Epidermal melanocyte (primary cell): ENCODE data around the gene KRTAP3-2.
"Not testable (repeated sequence)": the region's sequence is repeated elsewhere in the genome, so short reads cannot be mapped to it uniquely, and the experiment has no call there.

ENCODE experiments used
- DNase-seq: peaks from one replicate; pipeline ENCODE4 v3.0.0; 2011; ENCODE audit warnings: low spot score; ENCODE audit not compliant: insufficient read length

Gene KRTAP3-2

DNA sequence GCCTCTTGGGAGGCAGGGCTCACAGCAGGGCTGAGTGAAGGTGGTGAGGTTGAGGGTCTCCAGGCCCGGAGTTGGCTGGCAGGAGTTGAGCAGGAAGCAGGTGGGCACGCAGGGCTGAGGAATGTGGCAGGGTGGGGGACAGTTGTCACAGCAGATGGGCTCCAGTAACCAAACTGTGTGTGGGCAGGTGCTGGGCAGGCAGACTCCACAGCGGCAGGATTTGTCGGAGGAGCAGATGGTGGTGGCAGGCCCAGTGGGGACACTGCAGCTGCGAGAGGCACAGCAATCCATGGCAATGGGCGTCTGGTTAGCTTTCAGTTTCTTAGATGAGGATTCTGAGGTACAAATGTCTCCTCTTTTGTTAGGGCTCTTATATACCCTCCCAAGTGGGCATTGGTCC, at the start of gene KRTAP3-2:
TSS of gene KRTAP3-2 (minus strand) at position 344 of the 400 bp plus-strand sequence. CDS start at position 291, 53 bp downstream.
- DNase-seq: not testable (repeated sequence)

DNA sequence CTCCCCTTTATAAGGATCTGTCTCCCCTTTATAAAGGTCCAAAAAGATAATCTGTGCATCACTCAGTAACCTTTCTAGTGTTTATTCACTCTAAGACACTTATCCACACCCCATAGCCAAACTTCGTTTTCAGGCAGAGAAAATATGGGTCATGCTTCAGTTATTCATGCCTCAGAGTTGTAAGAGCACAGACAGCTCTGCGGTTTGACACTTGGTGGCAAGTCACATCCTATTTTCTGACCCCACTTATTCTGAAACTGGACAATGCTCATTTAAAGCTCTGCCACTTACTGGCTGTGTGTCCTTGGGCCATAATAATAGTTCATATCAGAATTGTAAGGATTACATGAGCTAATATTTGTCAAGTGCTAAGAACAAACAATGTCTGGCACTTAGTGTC, 49.4 kb upstream of the KRTAP3-2 start:
- no peak for DNase-seq

DNA sequence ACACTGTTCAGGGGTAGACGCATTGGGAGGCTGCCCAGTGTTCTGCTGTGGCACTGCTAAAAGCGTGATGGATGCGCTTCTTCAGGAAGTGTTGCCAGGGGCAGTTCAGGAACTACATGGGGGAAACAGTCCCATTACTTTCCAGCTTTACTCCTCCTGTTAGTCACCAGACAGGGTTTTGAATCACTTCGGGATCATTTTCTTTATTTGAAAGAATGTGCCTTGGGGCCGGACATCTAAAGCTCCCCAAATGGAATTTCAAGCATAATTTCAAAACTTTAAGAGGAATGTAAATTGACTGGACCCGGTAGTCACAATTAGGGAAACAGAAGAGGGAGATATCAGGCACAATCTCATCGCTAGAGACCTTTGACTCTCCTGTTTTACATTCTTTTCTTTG, 48.7 kb upstream of the KRTAP3-2 start:
- DNase-seq: peak; percentile 37

DNA sequence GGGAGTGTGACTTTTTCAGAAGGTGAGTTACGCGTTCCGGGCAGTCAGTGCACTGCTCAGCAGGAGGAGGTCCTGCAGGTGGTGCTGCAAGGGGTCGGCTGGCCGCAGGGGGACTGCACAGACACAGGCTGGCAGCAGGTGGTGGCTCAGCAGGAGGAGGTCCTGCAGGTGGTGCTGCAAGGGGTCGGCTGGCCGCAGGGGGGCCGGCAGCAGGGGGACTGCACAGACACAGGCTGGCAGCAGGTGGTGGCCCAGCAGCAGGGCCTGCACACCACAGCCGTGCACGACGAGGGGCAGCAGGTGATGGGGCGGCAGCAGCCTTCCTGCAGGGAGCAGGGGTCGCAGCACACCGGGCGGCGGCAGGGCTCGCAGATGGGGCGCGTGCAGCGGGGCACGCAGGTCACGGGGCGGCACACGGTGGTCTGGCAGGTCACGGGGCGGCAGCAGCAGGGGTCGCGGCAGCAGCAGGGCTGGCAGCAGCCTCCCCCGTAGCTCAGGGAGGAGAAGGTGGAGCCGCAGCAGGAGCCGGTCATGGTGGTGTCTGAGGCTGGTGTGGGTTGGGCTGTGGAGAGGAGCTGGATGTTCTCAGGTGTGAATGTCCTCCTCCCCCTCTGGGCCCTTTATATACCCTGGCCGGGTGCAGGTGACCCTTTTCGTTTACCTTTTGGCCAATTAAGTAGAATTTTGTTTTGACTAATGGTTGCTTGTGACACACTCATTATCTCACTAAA, 47.2 kb upstream of the KRTAP3-2 start, which contains the start of gene KRTAP2-1:
TSS of gene KRTAP2-1 (minus strand) at position 582 of the 731 bp plus-strand sequence. CDS start at position 533, 49 bp downstream.
- not testable (repeated sequence) for DNase-seq

DNA sequence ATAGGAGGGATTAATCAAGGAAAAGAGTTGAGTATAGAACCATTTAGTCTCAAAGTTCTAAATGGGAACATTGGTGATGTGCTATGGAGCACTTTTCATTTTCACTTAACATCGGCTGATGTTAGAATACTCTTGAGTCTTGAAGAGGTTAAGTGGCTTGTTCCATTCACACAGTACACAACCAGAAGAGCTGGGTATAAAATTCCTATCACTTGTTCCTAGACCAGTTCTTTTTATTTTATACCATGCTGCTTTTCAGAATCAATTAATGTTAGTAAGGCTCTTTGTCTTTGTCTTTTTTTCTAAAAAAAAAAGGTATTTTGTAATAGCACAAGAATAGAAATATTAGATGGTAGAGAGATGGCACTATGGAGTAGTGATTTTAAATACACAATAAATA, 43.2 kb upstream of the KRTAP3-2 start:
- DNase-seq: no peak

DNA sequence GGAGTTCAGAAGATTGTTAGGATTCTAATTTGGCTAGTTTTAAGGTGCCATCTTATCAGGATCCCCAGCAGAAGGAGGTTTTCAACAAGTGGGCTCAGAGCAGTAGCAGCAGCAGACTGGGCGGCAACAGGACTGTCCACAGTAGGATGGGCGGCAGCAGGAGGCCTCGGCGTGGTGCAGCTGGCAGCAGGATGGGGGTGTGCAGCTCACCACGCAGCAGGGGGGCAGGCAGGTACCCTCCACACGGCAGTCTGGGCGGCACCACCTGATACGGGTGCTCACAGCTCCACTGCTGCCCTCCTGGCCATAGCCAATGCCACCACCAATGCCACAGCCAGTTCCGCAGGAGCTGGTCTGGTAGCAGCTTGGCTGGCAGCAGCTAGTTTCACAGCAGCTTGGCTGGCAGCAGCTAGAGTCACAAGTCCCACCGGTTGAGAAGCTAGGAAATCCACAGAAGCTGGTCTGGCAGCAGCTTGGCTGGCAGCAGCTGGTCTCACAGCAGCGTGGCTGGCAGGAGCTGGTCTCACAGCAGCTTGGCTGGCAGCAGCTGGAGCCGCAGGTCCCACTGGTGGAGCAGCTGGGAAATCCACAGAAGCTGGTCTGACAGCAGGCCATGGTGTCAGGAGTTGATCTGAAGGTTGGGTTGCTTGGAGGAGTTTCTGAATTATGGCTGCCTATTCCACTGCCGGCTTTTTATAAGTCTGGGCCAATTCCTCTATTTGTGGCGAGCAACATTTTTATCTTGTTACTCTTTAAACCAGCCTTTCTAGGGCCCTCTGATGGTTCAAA, 41.3 kb upstream of the KRTAP3-2 start, which contains the start of gene KRTAP1-1:
TSS of gene KRTAP1-1 (minus strand) at position 668 of the 789 bp plus-strand sequence. CDS start at position 615, 53 bp downstream.
- not testable (repeated sequence) for DNase-seq

DNA sequence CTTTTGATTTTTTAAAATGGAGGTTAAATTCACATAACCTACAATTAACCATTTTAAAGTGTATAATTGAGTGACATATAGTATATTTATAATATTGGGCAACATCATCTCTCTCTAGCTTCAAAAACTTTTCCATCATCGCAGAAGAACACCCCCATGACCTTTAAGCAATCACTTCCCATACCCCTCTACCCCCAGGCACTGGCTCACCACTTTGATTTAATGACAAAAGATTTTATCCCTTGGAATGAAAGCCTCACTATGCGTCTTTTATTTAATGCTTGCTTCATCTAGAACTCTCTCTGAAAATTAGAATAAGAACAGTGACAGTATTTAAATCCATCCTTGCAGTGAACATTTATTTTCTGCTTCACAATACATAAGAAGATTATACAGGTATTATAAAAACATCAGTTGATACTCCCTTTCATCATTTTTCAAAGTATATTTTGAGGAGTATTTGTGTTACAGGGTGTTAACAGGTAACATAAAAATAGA, 38.2 kb upstream of the KRTAP3-2 start:
- DNase-seq: no peak

DNA sequence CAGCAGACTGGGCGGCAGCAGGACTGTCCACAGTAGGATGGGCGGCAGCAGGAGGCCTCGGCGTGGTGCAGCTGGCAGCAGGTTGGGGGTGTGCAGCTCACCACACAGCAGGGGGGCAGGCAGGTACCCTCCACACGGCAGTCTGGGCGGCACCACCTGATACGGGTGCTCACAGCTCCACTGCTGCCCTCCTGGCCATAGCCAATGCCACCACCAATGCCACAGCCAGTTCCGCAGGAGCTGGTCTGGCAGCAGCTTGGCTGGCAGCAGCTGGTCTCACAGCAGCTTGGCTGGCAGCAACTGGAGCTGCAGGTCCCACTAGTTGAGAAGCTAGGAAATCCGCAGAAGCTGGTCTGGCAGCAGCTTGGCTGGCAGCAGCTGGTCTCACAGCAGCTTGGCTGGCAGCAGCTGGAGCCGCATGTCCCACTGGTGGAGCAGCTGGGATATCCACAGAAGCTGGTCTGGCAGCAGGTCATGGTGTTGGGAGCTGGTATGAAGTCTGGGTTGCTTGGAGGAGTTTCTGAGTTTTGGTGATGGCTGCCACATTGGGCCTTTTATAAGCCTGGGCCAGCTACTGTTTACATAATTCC, 34.7 kb upstream of the KRTAP3-2 start, which contains the start of gene KRTAP1-3:
TSS of gene KRTAP1-3 (minus strand) at position 529 of the 590 bp plus-strand sequence. CDS start at position 476, 53 bp downstream.
- DNase-seq: not testable (repeated sequence)

DNA sequence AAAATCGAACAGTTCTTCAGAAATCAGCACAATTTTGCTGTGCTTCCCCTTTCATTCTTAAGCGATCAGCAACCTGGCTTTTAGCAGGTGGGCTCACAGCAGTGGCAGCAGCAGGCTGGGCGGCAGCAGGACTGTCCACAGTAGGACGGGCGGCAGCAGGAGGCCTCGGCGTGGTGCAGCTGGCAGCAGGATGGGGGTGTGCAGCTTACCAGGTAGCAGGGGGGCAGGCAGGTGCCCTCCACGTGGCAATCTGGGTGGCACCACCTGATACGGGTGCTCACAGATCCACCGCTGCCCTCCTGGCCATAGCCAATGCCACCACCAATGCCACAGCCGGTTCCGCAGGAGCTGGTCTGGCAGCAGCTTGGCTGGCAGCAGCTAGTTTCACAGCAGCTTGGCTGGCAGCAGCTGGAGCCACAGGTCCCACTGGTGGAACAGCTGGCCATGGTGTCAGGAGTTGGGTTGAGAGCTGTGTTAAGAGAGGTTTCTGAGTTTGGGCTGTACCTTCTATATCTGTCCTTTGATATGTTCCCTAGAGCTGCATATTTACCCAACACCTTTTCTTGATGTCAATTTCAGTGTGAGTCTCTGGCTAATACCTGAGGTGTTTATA, 30.0 kb upstream of the KRTAP3-2 start, which contains the start of gene KRTAP1-4:
TSS of gene KRTAP1-4 (minus strand) at position 563 of the 613 bp plus-strand sequence. CDS start at position 446, 117 bp downstream.
- DNase-seq: no peak

DNA sequence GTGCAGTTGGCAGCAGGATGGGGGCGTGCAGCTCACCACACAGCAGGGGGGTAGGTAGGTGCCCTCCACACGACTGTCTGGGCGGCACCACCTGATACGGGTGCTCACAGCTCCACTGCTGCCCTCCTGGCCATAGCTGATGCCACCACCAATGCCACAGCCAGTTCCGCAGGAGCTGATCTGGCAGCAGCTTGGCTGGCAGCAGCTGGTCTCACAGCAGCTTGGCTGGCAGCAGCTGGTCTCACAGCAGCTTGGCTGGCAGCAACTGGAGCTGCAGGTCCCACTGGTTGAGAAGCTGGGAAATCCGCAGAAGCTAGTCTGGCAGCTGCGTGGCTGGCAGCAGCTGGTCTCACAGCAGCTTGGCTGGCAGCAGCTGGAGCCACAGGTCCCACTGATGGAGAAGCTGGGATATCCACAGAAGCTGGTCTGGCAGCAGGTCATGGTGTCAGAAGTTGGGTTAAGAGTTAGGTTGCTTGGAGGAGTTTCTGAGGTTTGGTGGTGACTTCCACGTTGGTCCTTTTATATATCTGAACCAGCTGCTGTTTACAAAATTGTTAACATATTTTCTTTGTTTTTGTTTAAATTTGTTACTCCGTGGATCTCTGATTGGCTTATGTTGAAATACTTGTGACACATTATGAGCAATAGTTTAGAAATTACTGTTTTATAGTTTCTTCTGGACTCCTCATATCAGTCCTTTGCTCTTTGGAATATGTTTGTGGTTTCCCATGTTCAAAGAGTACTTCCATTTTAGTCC, 27.2 kb upstream of the KRTAP3-2 start, which contains the start of gene KRTAP1-5:
TSS of gene KRTAP1-5 (minus strand) at position 494 of the 757 bp plus-strand sequence. CDS start at position 441, 53 bp downstream.
- DNase-seq: no peak

DNA sequence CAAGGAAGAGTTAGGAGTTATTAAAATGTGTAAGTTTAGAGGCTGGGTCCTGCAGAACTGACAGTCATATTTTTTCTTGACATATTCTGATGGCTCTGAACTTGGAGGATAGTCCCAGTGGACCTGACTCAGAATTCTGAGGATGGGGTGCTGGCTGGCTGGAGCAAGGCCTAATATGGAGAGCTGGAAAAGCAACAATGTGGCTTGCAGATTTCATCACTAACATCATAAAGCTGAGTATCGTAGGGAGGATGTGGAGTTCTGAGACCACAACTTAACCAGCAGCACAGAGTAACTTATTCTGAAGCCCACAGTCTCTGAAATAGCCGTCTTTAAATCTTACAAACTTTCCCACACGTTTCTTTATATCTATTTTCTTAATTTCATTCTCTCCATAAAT, 25.0 kb upstream of the KRTAP3-2 start:
- no peak for DNase-seq

DNA sequence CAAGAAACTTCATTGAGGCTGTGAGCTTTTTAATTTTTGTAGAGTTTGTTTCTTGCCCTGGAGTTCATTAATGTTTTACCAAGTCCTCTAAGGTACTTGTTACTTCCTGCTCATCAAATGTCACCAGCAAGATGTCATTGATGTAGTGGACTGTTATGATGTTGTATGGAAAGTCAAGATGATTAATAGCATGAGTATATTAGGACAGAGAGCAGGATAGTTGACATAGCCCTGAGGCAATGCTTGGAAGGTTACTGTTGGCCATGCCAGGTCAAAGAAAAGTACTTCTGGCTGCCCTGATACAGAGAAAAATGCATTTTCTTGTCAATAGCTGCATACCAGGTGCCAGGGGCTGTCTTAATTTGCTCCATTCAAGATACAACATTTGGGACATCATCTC, 20.6 kb upstream of the KRTAP3-2 start:
- DNase-seq: no peak

DNA sequence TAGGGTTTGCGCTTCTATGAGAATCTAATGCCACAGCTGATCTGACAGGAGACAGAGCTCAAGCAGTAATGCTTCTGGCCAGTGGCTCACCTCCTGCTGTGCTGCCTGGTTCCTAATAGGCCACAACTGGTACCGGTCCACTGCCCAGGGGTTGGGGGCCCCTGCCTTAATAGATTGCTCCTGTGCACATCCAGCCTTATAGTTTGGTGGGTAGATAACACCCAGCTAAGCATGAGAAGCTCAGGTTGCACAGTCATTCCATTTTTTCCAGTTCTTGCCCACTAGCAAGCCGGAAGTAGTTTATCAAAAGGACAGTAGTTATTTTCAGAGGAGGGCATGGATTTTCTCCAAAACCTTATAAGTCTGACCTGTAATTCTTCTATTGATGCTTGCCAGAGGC, 19.7 kb upstream of the KRTAP3-2 start:
- no peak for DNase-seq

DNA sequence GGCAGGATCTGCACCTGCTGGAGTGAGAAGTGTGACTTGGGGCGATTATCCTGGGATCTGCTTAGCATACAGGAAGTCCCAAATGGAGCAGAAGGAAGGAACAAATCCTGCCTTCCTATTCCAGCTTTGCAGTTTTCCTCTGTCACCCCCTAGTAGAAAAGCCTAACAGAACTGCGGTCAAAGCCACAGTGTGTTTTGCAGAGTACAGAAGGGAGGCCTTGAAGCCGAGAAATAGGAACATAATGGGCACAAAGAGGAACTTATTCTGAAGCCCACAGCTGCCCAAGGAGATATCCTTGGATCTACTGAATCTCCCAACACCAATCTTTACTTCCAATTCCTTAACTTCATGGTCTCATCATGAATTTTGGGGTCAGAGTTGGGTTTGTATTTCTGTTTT, 18.8 kb upstream of the KRTAP3-2 start:
- no peak for DNase-seq

DNA sequence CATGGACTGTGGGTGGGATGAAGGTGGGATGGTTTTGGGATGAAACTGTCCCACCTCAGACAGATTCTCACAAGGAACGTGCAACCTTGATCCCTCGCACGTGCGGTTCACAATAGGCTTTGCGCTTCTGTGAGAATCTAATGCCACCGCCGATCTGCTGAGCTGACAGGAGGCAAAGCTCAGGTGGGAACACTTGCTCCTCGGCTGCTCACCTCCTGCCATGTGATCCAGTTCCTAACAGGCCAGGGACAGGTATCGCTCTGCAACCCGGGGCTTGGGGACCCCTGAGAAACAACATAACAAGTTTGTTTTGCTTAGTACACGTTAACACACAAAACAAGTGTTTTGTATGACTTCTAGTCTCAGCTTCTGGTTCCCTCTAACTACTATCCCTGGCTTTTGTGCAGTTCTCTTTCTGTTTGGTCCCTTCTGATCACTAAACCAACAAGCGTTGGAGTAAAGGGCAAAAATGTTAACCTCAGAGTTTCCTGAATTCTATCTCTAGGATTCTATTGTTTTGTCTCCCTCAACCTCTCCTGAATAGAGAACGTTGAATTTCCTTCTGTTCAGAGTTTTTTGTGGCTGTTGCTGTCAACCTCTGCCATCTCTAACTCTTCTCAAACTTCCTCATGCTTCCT, 17.0 kb upstream of the KRTAP3-2 start:
- DNase-seq: no peak

DNA sequence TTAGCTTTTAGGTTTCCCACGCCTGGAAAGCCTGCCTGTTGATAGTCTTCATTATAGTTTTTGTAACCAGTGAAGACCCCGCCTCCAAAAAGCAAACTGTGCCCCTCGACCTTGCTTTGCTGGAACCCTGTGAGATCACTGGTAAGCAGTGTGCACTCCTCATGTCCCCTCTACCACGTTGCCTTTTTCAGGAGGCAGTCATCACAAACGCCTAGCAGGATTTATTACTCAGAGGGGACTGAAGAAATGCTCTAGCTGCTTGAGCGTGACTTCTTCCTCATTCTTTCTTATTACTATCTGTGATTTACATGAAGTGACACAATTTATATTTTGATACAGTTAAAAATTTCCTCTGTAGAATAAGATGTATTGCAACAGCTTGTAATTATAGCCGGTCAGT, 15.7 kb upstream of the KRTAP3-2 start:
- no peak for DNase-seq

DNA sequence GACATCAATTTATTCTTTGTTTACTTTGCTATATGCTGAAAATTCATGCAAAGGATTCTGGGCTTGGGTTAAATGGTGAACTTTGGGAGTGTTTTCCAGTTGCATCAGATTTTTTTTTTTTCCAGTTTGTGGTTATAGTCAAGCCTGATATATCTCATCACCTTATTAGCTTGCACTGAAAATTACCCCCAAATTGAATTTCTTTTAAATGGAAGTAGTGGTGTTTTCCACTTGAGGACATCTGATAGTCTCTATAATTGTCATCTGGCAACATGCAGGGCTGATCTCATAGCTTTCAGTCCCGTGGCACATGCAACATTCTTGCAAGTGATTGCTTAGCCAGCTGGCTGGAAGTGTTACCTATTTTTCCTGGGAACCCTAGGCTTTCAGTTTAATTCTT, 13.9 kb upstream of the KRTAP3-2 start:
- no peak for DNase-seq

DNA sequence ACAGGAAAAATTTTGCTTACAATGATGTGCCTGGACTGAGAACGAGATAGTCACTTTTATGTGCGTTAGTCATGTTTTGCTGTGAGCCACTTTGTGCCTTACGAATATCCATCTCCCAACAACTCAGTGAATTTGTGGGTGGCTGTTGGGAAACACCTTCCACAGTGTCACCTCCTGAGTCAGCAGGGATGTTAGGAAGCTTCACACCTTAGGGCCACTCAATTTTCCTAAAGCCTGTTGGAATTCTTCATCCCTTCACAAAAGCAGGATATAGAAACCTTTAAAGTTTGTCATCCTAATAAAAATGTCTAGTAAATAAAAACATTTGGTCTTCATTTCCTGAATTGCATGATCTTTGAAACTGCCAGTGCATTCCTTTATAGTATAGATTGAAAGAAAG, 13.5 kb upstream of the KRTAP3-2 start:
- DNase-seq: no peak

DNA sequence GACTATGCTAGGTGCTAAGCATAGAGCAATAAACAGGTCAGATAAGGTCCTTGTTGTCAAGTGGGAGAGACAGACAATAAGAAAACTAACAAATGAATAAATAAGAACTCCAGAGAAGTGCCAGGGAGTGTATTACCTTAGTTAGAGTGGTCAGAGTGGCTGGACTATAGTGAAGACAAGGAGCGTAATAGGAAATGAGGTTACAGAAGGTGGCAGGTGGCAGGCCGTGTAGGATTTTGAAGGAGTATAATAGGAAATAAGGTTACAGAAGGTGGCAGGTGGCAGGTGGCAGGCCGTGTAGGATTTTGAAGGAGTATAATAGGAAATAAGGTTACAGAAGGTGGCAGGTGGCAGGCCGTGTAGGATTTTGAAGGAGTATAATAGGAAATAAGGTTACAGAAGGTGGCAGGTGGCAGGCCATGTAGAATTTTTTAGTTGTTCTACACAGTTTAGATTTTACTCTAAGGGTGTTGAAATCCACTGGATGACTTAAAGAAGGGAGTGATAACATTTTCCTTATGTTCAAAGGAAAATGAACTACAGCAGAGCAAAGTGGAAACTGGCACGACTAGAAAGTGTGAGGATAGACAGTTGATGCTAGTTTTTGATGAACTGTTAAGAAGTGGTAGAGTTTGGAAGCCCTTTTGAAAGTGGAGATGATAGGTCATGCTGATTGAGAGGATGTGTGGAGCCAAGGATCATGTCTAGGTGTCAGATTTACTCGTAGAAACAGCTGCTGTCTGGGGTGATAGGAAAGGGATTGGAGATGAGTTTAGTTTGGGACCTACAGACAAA, 12.8 kb upstream of the KRTAP3-2 start:
- no peak for DNase-seq
